ENCODE measurements around the gene NEK4.
"Not testable (repeated sequence)": the region's sequence is repeated elsewhere in the genome, so short reads cannot be mapped to it uniquely, and the experiment has no call there.

NEK4 gene

GRCh38 chr3:52731590-52731989 lies 39.1 kb downstream of the NEK4 start:
- DNase-seq (ENCODE audit: low read depth), result no peak

- DNase-seq (ENCODE audit: low read depth), result no peak
Observed at GRCh38 chr3:52730681-52731080, 40.1 kb downstream of the NEK4 start.

- DNase-seq (ENCODE audit: low read depth), result not testable (repeated sequence)
Observed at GRCh38 chr3:52728753-52729152, 42.0 kb downstream of the NEK4 start.

- DNase-seq (ENCODE audit: low read depth), result no peak
Observed at GRCh38 chr3:52724511-52724910, 46.2 kb downstream of the NEK4 start.

- DNase-seq (ENCODE audit: low read depth), result no peak
Observed at GRCh38 chr3:52723935-52724334, 46.8 kb downstream of the NEK4 start.

GRCh38 chr3:52722491-52722890 lies 48.2 kb downstream of the NEK4 start:
- DNase-seq (ENCODE audit: low read depth), result no peak

GRCh38 chr3:52721730-52722008 lies 49.1 kb downstream of the NEK4 start:
- DNase-seq (ENCODE audit: low read depth), result no peak

GRCh38 chr3:52721002-52721729 lies 49.6 kb downstream of the NEK4 start:
- no peak for DNase-seq (ENCODE audit: low read depth)

- DNase-seq (ENCODE audit: low read depth), result no peak
Observed at GRCh38 chr3:52719618-52720017, 51.1 kb downstream of the NEK4 start.

GRCh38 chr3:52715714-52716305 lies 54.9 kb downstream of the NEK4 start:
- no peak for DNase-seq (ENCODE audit: low read depth)

GRCh38 chr3:52714335-52715302 lies 56.1 kb downstream of the NEK4 start:
- no peak for DNase-seq (ENCODE audit: low read depth)

- no peak for DNase-seq (ENCODE audit: low read depth)
Observed at GRCh38 chr3:52712291-52713212, 58.2 kb downstream of the NEK4 start.

- no peak for DNase-seq (ENCODE audit: low read depth)
Observed at GRCh38 chr3:52710512-52710911, 60.2 kb downstream of the NEK4 start.

GRCh38 chr3:52707585-52707984 lies 63.2 kb downstream of the NEK4 start:
- DNase-seq (ENCODE audit: low read depth), result no peak

GRCh38 chr3:52705688-52706686 lies 64.8 kb downstream of the NEK4 start, which contains the start of the genes GLT8D1 and SPCS1:
GLT8D1 (minus strand) TSS chr3:52705791; CDS start chr3:52700460, 5,331 bp downstream.
SPCS1 (plus strand) TSS chr3:52706106; CDS start chr3:52706247, 141 bp downstream.
- DNase-seq (ENCODE audit: low read depth), result peak; percentile 72

GRCh38 chr3:52705438-52705687 lies 65.4 kb downstream of the NEK4 start:
- DNase-seq (ENCODE audit: low read depth), result no peak

- no peak for DNase-seq (ENCODE audit: low read depth)
Observed at GRCh38 chr3:52704611-52705437, 65.9 kb downstream of the NEK4 start.

GRCh38 chr3:52703341-52703740 lies 67.4 kb downstream of the NEK4 start:
- no peak for DNase-seq (ENCODE audit: low read depth)

- DNase-seq (ENCODE audit: low read depth), result no peak
Observed at GRCh38 chr3:52697632-52697965, 73.1 kb downstream of the NEK4 start.

Data from GM04504 (cell line).